IPS-20b (cell line): Measurements from ENCODE around the gene TUBB2A.
"Not testable (repeated sequence)": the region's sequence is repeated elsewhere in the genome, so short reads cannot be mapped to it uniquely, and the experiment has no call there.

Experiments
- H3K27ac ChIP-seq: one replicate; pipeline ENCODE4 v1.5.1; 2013; ENCODE audit warnings: low read length
- H3K27me3 ChIP-seq: 2 replicates; pipeline ENCODE4 v1.6.1; 2013; ENCODE audit warnings: mild to moderate bottlenecking, low read length, inconsistent platforms; ENCODE audit not compliant: insufficient read depth
- H3K36me3 ChIP-seq: 2 replicates; pipeline ENCODE4 v1.6.1; 2013; ENCODE audit warnings: low read depth, mild to moderate bottlenecking, inconsistent platforms, low read length, moderate library complexity; ENCODE audit not compliant: insufficient read depth
- H3K4me1 ChIP-seq: 2 replicates; pipeline ENCODE4 v1.6.1; 2013; ENCODE audit warnings: mild to moderate bottlenecking, control low read depth, inconsistent platforms, low read length, moderate library complexity; ENCODE audit not compliant: insufficient read depth
- H3K4me3 ChIP-seq: 2 replicates; pipeline ENCODE4 v1.5.1; 2013; ENCODE audit warnings: mild to moderate bottlenecking, low read length, inconsistent platforms
- H3K9ac ChIP-seq: 2 replicates; pipeline ENCODE4 v1.6.1; 2013; ENCODE audit warnings: low read depth, mild to moderate bottlenecking, inconsistent platforms, low read length, moderate library complexity
- H3K9me3 ChIP-seq: 2 replicates; pipeline ENCODE4 v1.6.1; 2013; ENCODE audit warnings: mild to moderate bottlenecking, low read depth, low read length, inconsistent platforms; ENCODE audit not compliant: insufficient read depth

The TUBB2A gene

DNA sequence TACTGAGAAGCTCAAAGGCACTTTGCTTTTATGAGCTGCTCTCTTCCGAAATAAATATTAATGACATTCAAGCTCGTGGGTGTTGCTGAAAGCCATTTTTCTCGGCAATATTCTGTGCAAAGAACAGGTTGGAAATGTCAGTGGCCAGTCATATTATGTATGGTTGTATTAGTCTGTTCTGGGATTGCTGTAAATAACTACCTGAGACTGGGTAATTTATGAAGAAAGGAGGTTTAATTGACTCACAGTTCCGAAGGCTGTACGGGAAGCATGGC, 38.0 kb upstream of the TUBB2A start:
- peaks cover 31% of the 10 kb centered on the region for H3K4me1 ChIP-seq
- no peaks in the 10 kb centered on the region; the same call in 1 of the 2 replicates for H3K9me3 ChIP-seq
- peak overlapping the region; percentile 74; the same call in 1 of the 2 replicates for H3K9ac ChIP-seq
- H3K36me3 ChIP-seq: no peaks in the 10 kb centered on the region
- no peak overlapping the region for H3K27ac ChIP-seq
- H3K4me3 ChIP-seq: peak overlapping the region; percentile 37
- no peaks in the 10 kb centered on the region for H3K27me3 ChIP-seq

DNA sequence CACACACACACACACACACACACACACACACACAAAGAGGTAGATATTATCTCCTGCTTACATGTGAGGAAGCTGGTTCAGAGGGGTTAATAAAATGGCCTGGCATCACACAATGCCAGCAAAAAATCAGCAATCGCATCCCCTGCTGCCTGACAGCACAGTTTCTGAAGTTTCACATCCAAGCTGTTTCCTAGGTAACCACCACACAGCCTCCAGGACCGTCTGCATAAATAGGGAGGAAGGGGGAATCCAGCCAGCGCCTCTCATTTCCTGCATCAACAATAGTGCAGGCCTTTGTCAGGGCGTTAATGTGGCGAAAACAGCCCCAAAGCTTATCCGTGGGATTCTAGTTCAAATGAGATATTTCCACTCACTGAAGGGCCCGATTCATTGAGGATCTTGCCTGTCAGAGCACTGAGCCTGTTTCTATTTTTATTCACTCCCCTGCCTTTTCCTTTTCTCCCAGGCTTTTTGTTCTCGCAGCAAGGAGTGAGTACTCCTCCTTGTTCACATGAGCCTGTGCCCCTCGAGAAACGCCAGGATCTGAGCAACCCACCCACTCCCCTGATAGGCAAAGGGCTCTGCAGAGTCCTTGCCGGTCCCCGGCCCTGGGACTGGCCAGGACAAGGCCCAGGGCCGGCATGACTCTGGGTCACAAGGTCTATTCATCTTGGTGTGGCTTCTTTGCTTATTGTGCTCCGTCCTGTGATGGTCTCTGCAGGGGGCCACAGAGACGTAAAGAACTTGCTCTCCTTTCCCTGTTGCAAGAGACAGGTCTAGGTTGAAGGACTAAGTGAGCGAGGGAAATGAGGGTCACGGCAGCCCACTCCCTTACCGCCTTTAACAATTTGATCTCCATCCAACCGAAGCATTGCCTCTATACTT, 37.4 kb upstream of the TUBB2A start:
- Histone ChIP-seq H3K27ac (peak overlapping the region; percentile 55), H3K9me3 (no peaks in the 10 kb centered on the region; the same call in 1 of the 2 replicates), H3K36me3 (no peaks in the 10 kb centered on the region), H3K27me3 (no peaks in the 10 kb centered on the region), H3K9ac (peak overlapping the region; percentile 74; the same call in 1 of the 2 replicates), H3K4me1 (peaks cover 31% of the 10 kb centered on the region), H3K4me3 (peak overlapping the region; percentile 37)

DNA sequence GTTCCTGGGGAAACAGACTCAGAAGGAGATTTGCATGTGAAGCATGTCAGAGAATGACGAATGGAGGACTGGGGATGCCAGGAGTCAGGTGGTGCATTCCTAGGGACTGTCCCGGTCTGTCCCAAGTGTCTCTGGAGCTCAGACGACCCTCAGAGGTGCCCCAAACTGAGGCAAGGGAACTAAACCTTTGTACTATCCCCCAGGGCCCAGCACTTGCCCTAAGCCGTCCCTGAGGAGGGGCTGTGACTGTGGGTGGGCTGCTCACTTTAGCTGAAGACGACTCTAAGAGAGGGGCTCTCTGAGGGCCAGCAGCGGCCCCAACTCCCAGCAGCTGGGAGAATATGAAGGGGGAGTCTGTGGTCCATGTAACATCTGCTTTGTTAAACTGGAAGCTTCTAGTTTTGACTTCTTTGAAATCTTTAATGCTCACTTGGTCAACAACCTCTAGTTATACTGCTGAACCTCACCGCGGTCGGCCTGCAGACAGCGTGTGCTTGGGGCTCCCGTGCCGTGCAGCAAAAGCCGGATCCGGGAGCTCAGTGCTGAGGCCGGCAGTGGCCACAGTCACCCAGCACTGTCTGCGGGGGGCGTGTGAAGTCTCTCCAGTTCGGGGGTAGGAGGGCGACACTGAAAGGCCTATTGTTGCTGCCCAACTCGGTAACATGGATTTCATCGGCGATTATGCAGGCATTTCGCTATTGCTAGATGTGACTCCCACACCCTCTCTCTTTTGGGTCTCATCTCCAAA, 35.9 kb upstream of the TUBB2A start:
- Histone ChIP-seq H3K9me3 (no peaks in the 10 kb centered on the region; the same call in 1 of the 2 replicates), H3K4me1 (peaks cover 31% of the 10 kb centered on the region), H3K4me3 (no peak overlapping the region), H3K36me3 (no peaks in the 10 kb centered on the region), H3K27ac (no peak overlapping the region), H3K27me3 (no peaks in the 10 kb centered on the region), H3K9ac (no peak overlapping the region; the same call in 1 of the 2 replicates)

DNA sequence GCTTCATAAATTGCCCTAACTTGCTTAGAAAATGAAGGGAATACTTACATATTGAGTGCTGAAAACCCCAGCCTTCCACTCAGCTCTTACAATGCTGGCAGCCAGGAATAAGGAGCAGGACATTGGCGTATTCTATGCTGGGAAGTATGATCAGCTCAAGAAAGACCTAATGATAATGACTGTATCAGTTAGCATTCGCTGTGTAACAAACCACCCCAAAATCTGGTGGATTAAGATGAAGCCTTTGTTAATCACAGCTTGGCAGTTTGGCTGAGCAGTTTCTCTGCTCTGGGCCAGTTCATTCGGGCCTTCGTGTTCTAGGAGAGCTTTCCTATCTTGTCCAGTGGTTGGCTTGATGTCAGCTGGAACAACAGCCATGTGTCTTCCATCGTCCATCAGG, 33.4 kb upstream of the TUBB2A start:
- Histone ChIP-seq H3K4me1 (peaks cover 30% of the 10 kb centered on the region), H3K36me3 (no peaks in the 10 kb centered on the region), H3K27me3 (no peaks in the 10 kb centered on the region), H3K4me3 (no peak overlapping the region), H3K9me3 (no peaks in the 10 kb centered on the region; the same call in 1 of the 2 replicates), H3K9ac (no peak overlapping the region), H3K27ac (no peak overlapping the region)

DNA sequence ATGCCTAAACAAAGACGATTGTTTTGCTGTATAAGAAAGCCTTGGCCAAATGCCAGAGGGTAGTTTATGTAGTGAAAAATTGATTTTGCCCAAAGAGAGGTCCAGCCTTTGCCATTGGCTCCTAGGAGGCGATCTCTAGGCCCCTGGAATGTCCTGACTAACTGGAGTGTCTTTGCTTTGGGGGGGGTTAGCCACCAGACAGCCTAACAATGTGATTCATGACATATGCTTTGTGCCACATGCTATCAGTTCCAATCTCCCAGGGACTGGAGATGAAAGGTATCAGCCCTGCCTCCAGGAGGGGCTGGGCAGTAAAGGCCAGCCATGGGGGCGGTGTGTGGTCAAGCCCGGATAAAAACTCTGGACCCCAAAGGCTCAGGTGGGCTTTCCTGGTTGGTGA, 32.7 kb upstream of the TUBB2A start:
- Histone ChIP-seq H3K9me3 (no peaks in the 10 kb centered on the region; the same call in 1 of the 2 replicates), H3K4me3 (no peak overlapping the region), H3K27ac (no peak overlapping the region), H3K27me3 (no peaks in the 10 kb centered on the region), H3K36me3 (no peaks in the 10 kb centered on the region), H3K9ac (no peak overlapping the region), H3K4me1 (peaks cover 23% of the 10 kb centered on the region)

DNA sequence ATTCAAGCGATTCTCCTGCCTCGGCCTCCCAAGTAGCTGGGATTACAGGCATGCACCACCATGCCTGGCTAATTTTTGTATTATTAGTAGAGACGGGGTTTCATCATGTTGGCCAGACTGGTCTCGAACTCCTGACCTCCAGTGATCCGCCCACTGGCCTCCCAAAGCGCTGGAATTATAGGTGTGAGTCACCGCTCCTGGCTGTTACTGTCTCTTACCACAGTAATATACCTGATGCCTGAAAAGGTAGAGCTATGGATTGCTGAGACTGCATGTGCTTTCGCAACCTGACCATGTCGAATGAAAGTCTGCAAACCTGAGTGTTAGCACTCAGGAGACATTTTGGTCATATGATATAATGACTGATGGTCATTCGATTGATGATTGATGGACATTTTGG, 31.8 kb upstream of the TUBB2A start:
- H3K4me1 ChIP-seq: peaks cover 14% of the 10 kb centered on the region

DNA sequence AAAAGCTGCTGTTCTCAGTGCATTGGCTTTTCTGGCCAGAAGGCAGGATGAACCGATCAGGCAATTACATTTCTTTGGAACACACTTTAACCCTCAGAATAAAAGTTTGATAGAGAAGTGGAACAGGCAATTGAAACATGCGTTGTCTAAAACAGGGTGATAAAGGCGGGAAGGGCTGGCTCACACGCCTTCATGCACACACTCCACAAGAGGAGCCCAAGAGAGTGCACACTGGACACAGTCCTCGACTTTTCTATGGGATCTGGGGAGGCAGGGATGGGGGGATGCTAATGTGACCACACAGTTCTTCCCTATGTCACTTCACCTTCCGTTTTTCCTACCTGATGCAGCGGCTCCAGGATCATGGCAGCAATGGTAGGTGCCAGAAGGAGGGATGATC, 30.9 kb upstream of the TUBB2A start:
- H3K9me3 ChIP-seq: no peaks in the 10 kb centered on the region; the same call in 1 of the 2 replicates
- H3K4me1 ChIP-seq: peaks cover 7% of the 10 kb centered on the region; the same call in 1 of the 2 replicates
- no peaks in the 10 kb centered on the region for H3K36me3 ChIP-seq
- H3K4me3 ChIP-seq: no peak overlapping the region
- no peak overlapping the region for H3K9ac ChIP-seq
- H3K27ac ChIP-seq: no peak overlapping the region
- no peaks in the 10 kb centered on the region for H3K27me3 ChIP-seq

More for the DNA sequence above, 31.8 kb upstream of the TUBB2A start:
- not testable (repeated sequence) for H3K9ac ChIP-seq, H3K9me3 ChIP-seq, H3K36me3 ChIP-seq, H3K4me3 ChIP-seq, H3K27me3 ChIP-seq, H3K27ac ChIP-seq

DNA sequence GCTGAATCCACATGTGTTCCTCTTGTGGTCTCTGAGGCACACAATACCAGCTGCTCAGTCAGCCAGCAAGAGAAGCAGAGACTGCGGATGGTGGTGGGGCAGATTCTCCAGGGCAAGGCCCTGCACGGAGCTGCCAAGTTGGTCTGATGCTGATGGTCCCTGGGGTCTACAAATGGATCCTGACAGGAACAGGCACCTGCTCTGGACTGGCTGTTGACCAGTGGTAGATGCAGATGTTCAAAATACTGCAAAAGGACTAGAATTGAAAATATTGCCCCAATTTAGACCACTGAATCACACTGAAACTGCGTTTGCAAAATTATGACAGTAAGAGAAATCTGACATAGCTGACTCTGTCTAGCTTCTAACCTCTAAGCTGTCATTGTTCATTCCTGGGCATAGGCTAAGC, 29.6 kb upstream of the TUBB2A start:
- H3K9me3 ChIP-seq: no peaks in the 10 kb centered on the region; the same call in 1 of the 2 replicates
- no peak overlapping the region for H3K9ac ChIP-seq
- no peak overlapping the region for H3K4me3 ChIP-seq
- no peaks in the 10 kb centered on the region for H3K36me3 ChIP-seq
- no peak overlapping the region for H3K27ac ChIP-seq
- no peaks in the 10 kb centered on the region for H3K27me3 ChIP-seq
- 0 out of 2 replicates have a peak, but pooled peaks cover 2% of the 10 kb centered on the region for H3K4me1 ChIP-seq

DNA sequence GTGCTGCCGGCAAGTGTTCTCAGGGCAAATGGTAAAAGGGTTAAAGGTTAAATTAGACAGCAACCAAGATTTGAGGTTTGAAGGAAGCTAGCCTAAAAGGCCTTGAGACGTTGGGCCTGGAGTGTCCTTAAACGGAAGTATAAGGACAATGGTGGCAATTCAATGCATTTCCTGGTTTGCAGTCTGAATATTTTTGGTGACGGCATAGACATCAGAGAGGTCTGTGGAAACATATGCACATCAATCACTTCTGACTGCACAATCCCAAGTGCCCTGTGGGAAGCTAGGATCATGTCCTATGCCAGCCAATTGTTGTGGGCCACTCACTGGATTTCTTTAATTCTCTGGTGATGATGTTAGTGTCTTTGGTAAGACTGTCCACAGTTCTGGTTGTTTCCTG, 25.7 kb upstream of the TUBB2A start:
- H3K9me3 ChIP-seq: no peaks in the 10 kb centered on the region
- 0 out of 2 replicates have a peak, but pooled peaks cover 2% of the 10 kb centered on the region for H3K4me1 ChIP-seq
- no peaks in the 10 kb centered on the region for H3K36me3 ChIP-seq
- no peaks in the 10 kb centered on the region for H3K27me3 ChIP-seq
- H3K9ac ChIP-seq: no peak overlapping the region
- H3K27ac ChIP-seq: no peak overlapping the region
- H3K4me3 ChIP-seq: no peak overlapping the region

DNA sequence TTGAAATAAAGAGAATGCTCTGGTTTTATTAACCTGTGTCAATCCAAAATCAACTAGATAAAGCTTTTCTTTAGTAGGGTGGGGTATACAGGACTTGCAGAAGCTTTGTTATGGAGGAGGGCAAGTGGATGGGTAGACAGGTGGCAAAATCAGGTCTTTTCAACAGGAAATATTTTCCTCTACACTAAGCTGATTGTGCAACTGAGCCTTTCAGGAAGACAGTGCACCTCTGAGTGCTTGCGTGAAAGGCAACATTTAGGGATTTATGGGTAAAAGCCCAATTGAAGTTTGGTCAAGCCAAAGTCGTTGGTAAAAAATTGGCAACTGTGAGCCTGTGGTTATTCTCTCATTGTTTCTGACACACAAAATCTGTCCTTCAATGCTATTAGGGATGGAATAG, 23.8 kb upstream of the TUBB2A start:
- Histone ChIP-seq H3K4me3 (no peak overlapping the region), H3K27me3 (no peaks in the 10 kb centered on the region), H3K36me3 (no peaks in the 10 kb centered on the region), H3K4me1 (peaks cover 3% of the 10 kb centered on the region), H3K9ac (no peak overlapping the region), H3K9me3 (no peaks in the 10 kb centered on the region), H3K27ac (no peak overlapping the region)

DNA sequence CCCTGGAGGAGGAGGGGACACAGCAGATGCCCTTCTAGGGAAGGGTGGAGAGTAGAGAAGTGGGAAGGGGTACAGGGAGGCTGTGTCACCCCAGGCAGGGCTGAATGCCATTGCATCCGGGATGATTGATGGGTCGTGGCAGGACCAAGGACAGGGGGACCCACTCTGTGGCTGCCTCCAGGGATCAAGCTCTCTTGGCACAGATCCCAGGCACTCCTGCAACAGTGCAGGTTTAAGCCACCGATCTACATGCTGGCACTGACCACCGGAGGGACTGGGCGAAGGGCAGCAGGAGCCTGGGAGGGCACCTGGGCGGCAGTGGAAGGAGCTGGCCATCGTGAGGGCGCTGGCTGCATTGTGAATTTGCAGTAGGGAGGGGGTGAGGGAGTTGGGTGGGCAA, 22.6 kb upstream of the TUBB2A start:
- H3K9ac ChIP-seq, H3K36me3 ChIP-seq, H3K4me3 ChIP-seq, H3K9me3 ChIP-seq, H3K27me3 ChIP-seq, H3K4me1 ChIP-seq, H3K27ac ChIP-seq: not testable (repeated sequence)

DNA sequence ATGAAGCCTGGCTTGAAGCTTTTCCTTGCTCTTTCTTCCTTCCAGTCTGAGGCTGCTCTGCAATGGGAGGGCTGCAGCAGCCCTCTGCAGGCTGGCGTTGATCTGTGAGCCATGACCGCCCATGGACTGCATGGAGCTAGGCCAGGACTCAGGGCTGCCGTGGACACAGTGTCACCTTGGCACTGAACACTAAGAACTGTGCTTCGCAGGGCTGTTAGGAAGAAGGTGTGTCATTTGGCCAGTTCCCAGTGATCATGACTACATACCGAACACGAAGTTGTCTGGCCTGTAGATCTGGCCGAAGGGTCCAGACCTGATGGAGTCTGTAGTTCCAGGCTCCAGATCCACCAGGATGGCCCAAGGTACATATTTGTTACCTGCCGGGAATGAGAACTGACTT, 21.3 kb upstream of the TUBB2A start:
- not testable (repeated sequence) for H3K9ac ChIP-seq, H3K4me1 ChIP-seq, H3K27ac ChIP-seq, H3K27me3 ChIP-seq, H3K4me3 ChIP-seq, H3K9me3 ChIP-seq, H3K36me3 ChIP-seq
